ENCODE data around the gene PDSS2.

DNA sequence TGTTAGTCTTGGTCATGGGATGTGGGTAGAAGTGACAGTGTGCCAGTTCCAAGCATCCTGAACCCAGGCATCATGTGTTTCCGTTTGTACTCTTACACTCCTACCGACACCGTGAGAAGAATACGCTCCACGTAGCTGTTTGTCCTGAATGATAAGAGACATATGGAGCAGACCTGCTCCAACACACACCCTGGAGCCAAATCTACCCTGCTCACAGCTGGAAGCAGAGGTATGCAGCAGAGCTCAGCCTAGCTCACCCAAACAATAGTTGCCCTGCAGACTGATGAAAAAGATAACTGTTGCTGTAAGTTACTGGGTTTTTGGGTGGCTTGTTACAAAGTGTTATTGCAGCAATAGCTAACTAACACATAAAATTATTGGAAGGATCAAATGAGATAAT lies 14.3 kb upstream of the PDSS2 start:
- no peak for TF ChIP-seq POLR2A (IDR thresholded peaks at IDR 0.05)
- TF ChIP-seq, protein P1, sequence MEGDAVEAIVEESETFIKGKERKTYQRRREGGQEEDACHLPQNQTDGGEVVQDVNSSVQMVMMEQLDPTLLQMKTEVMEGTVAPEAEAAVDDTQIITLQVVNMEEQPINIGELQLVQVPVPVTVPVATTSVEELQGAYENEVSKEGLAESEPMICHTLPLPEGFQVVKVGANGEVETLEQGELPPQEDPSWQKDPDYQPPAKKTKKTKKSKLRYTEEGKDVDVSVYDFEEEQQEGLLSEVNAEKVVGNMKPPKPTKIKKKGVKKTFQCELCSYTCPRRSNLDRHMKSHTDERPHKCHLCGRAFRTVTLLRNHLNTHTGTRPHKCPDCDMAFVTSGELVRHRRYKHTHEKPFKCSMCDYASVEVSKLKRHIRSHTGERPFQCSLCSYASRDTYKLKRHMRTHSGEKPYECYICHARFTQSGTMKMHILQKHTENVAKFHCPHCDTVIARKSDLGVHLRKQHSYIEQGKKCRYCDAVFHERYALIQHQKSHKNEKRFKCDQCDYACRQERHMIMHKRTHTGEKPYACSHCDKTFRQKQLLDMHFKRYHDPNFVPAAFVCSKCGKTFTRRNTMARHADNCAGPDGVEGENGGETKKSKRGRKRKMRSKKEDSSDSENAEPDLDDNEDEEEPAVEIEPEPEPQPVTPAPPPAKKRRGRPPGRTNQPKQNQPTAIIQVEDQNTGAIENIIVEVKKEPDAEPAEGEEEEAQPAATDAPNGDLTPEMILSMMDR (IDR thresholded peaks at IDR 0.05), result no peak

Measured in gastroesophageal sphincter (tissue), 3 donors.